Activated CD4-positive, alpha-beta T cell treated with anti-CD3 and anti-CD28 coated beads for 1 hour (primary cell): ENCODE measurements around the gene PRKAB2.
"Not testable (repeated sequence)": the region's sequence is repeated elsewhere in the genome, so short reads cannot be mapped to it uniquely, and the experiment has no call there.

Experiments used
- DNase-seq: peaks from one replicate; pipeline ENCODE4 v3.0.0-alpha.2; 2020

The PRKAB2 gene

DNA sequence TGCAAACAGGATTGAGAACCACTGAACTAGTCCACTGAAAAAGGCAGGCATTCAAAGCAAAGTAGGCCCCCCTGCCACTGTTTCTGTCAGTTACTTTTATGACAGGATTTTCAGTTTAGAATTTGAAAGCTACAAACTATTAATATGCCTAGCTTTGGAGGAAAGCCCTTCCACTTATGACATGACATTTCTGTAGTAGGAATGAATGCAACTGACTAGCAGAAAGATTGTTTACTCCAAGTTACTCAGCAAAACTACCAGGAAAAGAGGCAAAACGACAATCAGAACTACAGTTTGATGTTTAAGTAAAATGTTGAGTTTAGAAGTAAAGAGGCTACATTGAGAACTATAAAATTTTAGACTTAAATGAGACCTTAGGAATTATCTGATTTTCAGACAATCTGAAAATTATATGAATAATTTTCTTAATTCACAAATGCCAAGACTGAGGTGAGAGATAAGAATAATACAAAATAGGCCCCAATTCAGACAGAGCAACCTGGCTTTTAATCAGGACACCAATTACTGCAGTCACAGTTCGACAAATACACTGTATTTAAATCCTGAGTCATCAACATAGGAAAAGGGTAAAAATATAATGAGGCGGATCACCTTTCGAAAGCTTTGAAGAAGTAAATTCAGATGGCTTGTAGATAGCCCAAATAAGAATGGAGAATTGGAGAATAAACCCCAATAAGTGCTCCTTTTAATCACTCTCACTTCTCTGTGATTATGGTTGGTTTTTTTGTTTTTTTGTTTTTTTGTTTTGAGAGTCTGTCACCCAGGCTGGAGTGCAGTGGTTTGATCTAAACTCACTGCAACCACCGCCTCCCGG is 2.2 kb downstream of the PRKAB2 start:
- no peak for DNase-seq

DNA sequence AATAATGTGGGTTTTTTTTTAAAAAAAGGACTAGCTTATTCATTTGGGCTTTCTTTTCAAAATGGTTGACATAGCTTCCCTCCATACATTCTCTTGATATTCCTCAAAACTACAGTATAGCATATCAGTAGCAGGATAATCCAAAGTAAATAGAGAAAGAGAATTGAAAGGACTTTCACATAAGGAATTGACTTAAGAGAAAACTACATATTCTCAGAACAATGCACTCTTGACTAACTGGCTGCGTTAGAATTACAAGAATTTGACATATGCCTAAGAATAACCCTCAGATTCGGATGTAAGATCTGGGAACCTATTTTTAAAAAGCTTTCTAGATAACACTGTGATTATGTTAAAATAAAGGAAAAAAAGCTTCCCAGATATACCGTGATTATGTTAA is 3.1 kb downstream of the PRKAB2 start:
- no peak for DNase-seq

DNA sequence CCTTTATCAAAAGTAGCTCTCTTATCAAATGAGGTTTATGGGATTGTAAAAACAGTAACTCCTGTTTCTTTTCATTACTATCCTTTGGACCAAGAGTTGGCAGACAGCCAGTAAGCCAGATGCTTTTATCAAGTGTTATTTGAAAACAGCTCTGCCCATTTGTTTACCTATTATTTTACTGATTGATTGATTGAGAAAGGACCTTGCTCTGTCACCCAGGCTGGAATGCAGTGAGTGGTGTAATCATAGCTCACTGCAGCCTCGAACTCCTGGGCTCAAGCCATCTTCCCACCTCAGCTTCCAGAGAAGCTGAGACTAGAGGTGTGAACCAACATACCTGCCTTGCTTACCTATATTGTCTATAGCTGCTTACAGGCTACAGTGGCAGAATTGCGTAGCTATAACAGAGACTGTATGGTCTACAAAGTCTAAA is 3.6 kb downstream of the PRKAB2 start:
- no peak for DNase-seq

DNA sequence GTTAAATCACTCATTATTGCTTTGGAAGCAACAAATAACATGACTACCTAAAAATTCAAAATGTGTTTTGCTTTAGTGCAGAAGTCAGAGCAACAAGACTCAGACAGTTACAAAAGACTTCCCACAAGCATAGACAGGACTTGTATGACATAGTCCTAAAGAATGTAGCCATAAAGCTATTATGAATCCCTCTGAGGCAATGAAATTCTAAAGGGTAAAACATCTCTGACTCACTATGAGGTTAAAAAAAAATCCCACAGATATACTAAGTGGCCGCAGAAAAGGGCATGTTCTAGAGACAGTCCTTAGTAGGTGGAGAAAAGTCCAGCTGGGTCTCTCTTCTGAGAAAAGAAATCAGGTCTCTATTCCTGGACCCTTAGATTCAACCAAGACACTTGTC is 4.9 kb downstream of the PRKAB2 start:
- no peak for DNase-seq

DNA sequence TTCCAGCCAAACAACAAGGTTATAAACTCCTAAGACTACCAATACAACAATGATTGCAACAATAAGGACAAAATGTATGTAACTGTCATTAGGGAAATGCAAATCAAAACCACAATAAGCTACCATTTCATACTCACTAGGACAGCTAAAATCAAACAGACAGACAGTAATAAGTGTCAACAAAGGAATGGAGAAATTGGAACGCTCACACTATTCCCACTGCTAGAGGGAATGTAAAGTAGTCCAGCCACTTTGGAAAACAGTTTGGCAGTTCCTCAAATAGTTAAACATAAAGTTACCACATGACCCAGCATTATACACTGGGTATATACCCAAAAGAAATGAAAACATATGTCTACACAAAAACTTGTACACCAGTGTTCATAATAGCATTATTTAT is 9.3 kb downstream of the PRKAB2 start:
- no peak for DNase-seq

DNA sequence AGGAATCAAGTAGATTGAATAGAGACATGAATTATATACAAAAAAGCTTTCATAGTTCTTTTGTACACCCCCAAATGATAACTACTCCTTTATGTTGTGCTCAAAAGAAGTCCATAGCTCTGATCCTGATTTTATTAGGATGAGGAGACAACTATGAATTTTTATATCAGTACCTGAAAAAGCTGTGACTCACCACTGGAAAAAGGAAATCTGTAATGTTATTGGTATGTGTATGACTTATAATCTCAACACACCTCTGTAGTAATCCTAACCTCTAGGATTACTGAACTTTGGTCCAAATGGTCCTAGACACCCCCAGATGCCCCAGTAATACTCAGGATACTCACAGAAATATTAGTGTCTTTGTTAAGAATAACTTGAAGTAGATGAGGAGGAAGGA is 10.2 kb downstream of the PRKAB2 start:
- DNase-seq: no peak

DNA sequence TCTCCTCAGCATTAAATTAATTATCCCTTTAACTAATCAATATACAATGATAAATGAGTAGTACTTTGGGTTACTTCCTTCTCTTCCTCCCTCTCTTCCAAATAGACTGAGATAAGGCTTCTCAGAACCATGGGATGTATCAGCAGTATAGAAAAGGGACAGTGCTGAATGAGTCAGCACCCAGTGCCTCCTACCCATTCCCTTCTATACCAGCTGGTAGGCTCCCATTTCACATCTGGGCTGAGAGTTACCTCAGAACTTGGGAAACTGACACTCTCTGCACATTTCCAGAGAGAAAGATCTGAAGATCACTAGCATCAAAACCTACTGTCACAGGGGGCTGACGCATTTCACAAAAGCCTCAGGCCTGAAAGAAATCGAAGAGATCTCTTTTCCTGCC is 15.2 kb downstream of the PRKAB2 start:
- DNase-seq: not testable (repeated sequence)

DNA sequence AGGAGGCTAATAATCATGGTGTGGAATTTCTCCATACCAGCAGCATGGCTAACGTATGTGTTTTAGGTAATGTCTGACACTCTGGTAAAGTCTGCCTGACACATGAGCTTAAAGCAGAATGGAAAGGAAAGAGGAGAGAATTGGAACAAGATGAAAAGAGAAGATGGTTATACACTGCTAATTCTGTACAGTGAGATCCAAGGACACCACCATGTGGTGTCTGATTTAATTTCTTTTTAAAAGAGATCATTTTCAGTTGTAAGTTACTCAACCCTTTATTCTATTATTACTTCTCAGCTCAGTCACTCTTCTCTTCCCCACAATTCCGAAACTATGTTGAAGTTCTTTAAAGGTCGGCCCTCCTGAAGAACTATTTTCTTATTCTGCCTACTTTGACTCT is 15.6 kb downstream of the PRKAB2 start:
- no peak for DNase-seq

DNA sequence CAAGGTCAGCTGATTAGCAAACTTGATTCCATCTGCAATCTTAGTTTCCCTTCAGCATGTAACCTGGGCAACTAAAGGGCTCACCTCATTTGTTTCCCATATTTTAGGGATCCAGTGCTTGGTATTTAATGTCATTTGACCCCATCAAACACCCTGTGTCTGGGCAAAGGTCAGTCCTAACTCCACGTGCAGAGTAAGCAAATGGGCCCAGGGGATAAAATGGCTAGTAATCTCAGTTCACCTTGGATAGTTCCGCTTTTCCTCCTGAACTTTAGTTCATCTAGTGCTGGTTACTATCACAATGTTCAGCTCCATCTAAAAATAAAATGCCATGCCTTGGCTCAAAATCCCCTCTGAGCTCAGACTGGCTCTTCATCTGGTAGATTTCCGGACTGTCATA is 19.5 kb downstream of the PRKAB2 start:
- DNase-seq: no peak

DNA sequence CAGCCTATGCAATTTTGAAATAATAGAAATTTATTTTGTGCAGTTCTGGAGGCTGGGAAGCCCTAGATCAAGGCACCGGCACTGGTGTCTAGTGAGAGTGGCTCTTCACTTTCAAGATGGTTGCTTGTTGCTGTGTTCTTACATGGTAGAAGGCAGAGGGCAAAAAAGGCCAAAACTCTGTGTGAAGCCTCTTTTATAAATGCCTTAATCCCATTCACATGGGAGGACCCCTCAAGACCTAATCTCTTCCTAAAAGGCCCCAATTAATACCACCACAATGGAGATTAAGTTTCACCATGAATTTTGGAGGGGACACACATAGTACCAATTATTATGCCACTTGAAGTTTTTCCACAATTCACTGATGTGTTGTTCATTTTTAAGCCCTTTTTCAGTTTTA is 21.0 kb downstream of the PRKAB2 start:
- no peak for DNase-seq

DNA sequence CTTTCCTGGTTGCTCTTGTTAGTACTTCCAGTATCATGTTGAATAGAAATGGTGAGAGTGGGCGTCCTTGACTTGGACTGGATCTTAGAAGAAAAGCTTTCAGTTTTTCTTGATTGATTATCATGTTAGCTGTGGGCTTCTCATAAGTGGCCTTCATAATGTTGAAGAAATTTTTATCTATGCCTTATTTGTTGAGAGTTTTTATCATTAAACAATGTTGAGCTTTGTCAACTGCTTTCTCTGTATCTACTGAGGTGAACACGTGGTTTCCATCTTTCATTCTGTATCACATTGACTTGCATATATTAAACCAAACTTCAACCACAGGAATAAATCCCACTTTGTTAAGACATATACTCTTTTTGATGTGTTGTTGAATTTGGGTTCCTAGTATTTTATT is 29.4 kb downstream of the PRKAB2 start:
- DNase-seq: no peak

DNA sequence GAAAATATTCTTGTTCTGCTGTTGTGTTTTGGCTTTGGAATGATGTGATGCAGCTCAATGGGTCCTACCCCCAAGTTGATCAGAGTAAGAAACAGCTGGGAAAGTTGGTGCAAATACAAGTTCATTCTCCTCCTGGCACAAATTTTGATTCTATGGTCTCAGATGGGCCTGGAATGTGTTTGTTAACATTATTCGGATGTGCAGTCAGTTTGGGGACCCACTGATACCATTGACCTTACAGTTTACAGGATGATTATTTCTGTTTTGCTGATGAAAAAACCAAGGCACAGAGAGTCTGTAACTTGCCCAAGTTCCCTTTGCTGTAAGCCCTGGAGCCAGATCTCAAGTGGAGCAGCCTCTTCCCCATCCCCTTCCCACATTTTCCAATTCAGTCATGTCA is 41.5 kb downstream of the PRKAB2 start:
- not testable (repeated sequence) for DNase-seq

DNA sequence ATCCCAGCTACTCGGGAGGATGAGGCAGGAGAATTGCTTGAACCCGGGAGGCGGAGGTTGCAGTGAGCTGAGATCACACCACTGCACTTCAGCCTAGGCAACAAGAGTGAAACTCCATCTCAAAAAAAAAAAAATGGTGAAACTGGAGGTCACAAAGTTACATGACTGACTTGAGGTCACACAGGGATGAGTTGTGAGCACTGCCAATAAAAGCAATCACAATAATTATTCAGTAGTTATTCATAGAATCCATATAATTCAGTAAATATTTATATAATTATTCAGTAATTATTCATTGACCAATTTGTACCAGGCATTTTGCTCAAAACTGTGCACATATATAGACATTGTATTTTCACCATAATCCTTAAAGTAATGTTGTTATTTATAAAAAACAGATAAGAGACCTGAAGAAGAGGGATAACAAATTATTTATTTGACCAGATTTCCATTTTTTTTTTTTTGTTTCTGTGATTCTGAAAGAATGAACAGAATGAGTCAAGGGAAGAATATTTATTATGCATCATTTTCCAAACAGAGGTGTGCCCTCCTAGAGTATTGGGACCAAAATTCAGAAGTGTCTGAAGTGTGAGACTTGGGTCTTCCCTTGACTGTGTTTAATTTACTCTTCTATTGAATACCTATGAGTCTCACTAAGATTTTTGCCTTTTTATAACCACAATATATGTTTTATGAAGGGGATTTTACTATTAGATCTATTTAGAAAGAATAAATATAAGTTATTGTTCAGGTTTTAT is 43.0 kb downstream of the PRKAB2 start:
- no peak for DNase-seq

DNA sequence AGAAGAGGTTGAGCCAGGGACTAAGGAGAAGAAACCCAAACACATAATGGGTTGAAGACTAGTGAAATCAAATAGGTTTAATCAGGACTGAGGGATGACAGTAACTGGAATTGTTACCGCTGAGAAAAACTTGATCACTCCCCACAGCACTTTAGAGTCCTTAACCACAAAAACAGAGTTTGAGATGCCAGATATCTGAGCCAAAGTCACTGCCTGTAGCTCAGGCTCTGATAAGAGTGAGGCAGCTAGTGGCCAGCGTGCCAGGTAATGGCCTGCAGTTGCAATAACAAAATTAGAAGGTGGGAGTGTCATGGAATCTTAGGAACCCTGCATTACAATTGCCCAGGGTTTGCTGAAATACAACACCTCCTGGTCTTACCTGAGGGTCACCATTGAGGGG is 48.0 kb downstream of the PRKAB2 start:
- no peak for DNase-seq

DNA sequence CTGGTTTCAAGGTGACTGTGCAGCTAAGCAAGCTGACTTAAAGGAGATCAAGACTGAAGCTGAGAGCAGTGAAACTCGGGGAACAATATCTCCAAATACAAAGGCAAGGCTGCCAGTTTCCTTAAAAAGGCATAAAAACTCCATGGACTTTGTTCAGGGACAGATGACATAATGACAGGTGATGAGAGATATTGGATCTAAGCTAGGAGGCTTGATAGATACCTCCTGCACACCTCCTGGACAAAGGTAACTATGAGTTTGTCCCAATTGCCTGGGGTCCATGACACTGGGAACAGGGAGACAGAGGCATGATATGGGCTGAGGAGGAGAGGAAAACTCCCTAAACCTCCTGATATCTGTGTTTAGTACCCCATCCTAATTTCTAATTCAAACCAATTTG is 55.2 kb downstream of the PRKAB2 start:
- DNase-seq: no peak

DNA sequence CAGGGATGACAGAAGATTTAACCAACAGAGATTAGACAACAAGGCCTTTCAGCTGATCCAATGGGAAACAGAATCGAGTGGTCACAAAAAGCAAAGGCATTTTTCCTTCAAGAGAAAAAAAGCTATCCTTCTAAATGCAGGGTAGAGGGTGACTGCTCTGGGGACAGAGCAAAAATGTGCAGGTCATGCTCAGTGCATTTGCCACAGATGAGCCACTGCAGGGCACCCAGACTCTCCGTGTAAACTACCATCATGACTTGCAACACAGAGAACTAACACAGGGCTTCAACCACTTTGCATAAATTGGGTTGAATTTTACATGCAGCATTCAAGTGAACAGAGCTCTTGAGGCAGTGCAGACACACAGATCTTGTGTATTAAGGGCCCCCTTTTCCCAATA is 56.8 kb downstream of the PRKAB2 start:
- no peak for DNase-seq

DNA sequence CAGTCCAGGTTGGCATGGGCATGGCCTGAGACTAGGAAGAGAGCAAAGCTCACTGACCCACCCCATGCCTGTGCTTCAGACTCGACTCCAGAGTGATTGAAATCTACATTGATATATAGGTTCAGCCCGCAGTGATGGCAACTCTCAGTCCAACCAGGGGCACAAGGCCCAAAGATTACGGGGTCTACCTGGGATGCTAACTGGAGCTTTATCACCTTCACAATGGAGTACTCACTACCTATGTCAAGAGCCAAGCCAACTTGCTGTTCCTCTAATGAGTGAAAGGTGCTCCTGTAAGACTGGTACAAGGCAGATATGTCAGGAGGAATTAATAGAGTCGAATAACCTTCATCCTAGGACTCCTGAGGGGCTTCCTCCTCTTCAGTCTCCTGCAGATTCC is 57.2 kb downstream of the PRKAB2 start:
- not testable (repeated sequence) for DNase-seq

DNA sequence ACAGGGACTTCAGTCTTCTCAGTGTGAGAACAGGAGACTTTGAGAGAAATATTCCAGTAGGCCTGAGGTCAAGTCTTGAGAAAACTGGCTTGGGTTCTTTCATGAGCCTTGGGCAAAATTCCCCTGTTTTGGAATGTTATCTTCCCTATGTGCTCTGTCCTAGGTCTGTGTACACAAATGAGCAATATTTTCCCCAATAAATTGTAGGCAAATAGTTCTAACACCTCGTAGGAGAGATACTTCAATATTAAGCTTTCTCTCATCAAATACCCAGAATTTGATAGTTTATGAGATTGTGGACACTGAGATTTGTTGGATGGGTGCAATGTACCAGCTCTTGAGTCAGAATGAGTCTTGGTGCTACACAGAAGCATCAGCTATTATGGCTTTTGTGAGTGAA is 57.9 kb downstream of the PRKAB2 start:
- not testable (repeated sequence) for DNase-seq

DNA sequence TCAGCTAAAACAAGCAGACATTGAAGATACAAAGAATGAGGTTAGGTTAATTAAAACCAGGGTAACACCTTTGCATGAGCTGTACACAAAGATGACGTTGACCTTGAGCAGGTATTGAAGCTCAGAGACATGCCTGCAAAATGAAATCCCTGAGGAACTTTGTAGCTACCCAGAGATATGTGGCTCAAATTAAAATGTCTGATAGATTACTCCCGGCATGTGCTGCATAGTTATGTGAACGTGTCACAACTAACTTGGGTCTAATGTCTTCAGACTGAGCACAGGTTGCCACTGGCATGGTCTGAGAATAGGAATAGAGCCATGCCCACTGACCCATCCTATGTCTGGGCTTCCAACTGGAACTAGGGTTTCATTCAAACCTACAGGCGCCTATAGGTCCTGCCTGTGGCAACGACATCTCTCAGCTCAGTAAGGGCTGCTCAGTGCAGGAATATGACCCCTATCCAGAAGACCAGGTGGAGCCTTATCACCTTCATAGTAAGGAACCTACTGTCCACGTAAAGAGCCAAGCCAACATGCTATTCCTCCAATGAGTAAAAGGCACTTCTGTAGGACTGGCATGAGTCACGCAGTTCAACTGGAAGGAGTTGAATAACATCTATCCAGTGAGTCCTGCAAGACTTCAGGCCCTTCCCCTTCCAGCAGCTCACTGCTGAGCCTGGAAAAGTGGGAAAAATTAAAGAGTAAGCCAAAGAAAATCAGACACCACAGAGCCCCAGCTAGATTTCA is 60.7 kb downstream of the PRKAB2 start:
- no peak for DNase-seq

DNA sequence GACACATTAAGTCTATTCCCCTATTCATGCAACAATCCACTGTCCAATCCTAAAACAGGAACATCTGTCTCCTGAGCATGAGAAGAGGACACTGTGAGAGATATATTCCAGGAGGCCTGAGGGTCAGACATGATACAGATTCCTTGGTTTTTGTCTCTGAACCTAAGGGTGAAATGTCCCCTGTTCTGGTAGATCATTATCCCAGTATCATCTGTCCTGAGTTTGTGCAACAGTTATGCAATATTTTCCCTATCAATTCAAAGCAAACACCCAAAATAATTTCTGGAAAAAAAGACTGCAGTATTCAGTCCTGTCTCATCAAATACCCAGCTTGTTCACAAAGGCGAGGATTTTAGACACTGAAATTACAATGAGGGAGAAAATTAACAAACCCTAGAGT is 61.4 kb downstream of the PRKAB2 start:
- DNase-seq: no peak

DNA sequence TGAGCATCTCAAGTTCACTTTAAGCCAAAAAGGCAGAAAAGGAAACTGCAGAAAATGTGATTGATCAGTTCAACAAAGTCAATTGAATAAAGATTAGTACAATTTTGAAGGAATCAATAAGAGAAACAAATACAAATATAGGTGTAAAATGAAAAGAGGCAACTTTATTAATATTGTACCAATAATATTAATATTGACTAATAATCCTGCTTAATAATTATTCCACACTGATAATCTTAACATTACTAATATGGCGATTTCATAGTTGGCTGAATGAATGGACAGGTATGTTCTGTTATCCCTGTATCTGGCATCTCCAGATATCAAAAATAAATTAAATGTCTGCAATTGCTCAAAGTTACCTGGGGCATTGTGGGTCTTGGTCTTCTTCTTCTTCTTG is 61.8 kb downstream of the PRKAB2 start:
- DNase-seq: no peak

DNA sequence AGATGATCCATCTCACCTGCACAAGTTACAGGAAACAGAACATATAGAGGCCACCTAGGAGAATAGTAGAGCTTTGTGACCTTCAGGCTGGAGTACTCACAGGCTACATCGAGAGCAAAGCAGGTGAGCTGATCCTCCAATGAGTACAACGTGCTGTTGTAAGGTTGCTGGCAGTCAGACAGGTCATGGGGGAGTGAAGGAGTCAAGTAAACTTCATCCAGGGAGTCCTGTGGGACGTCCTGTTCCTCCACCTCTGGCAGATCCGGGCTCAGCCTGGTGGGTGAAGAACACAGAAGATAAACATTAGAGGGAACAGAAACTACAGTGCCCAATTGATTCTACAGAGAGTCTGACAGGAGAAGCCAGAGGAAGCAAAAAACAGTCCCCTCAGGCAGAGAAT is 62.5 kb downstream of the PRKAB2 start:
- DNase-seq: no peak

DNA sequence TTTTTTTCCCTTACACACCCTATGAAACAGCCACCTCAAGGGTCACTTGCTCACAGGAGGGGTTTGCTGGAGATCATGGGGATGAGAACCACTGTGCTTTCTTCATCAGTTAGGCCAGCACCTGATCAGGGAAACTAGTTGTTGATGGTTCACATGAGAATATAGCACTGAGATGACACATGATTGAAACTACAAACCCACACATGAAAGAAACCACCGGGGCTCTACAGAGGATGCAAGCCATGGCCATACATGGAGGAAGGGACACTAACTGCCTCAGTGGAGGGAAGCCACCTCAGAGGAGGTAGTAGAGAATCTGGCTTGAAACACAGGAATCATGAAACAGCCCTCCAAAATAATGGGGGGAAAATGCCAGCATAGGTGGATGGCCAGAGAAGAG is 63.2 kb downstream of the PRKAB2 start:
- no peak for DNase-seq

DNA sequence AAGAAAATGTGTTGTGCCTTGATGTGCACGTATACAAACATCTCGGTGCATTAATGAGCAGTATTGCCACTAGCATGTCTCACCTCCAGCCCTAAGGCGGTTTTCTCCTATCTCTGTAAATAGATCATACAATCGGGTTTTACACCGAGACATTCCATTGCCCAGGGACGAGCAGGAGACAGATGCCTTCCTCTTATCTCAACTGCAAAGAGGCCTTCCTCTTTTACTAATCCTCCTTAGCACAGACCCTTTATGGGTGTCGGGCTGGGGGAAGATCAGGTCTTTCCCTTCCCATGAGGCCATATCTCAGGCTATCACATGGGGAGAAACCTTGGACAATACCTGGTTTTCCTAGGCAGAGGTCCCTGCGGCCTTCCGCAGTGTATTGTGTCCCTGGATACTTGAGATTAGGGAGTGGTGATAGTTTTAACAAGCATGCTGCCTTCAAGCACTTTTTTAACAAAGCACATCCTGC is 65.8 kb downstream of the PRKAB2 start:
- not testable (repeated sequence) for DNase-seq
